ENCODE data around the gene SAMD11.
"Not testable (repeated sequence)": the region's sequence is repeated elsewhere in the genome, so short reads cannot be mapped to it uniquely, and the experiment has no call there.

SAMD11 gene

GRCh38 chr1:942864-943533 lies 19.3 kb downstream of the SAMD11 start:
- no peak for FAIRE-seq
- DNase-seq (ENCODE audit: insufficient read length, low spot score) = no peak

DNA sequence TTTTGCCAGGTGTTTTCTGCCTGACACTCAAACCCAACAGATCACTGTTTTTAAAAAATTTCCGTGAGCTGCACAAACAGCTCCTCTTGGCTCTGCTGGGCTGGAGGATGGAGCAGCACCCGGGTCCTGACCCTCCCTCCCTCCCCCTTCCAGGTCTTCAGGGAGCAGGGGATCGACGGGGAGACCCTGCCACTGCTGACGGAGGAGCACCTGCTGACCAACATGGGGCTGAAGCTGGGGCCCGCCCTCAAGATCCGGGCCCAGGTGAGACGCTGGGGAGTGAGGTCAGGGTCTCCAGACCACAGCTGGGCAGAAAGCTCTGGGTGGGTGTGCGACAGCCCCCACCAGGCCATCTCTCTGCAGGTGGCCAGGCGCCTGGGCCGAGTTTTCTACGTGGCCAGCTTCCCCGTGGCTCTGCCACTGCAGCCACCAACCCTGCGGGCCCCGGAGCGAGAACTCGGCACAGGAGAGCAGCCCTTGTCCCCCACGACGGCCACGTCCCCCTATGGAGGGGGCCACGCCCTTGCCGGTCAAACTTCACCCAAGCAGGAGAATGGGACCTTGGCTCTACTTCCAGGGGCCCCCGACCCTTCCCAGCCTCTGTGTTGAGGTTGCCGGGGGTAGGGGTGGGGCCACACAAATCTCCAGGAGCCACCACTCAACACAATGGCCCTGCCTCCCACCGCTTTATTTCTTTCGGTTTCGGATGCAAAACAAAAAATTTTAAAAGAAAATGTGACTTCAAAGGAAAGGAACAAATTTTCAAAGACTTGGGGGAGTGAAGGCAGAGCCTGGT lies 20.0 kb downstream of the SAMD11 start:
- FAIRE-seq (no peak), DNase-seq (ENCODE audit: insufficient read length, low spot score) (no peak)
- TF ChIP-seq, protein P1, sequence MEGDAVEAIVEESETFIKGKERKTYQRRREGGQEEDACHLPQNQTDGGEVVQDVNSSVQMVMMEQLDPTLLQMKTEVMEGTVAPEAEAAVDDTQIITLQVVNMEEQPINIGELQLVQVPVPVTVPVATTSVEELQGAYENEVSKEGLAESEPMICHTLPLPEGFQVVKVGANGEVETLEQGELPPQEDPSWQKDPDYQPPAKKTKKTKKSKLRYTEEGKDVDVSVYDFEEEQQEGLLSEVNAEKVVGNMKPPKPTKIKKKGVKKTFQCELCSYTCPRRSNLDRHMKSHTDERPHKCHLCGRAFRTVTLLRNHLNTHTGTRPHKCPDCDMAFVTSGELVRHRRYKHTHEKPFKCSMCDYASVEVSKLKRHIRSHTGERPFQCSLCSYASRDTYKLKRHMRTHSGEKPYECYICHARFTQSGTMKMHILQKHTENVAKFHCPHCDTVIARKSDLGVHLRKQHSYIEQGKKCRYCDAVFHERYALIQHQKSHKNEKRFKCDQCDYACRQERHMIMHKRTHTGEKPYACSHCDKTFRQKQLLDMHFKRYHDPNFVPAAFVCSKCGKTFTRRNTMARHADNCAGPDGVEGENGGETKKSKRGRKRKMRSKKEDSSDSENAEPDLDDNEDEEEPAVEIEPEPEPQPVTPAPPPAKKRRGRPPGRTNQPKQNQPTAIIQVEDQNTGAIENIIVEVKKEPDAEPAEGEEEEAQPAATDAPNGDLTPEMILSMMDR (IDR thresholded peaks at IDR 0.05; ENCODE audit: insufficient read depth, missing control alignments) = no peak

More at GRCh38 chr1:942864-943533, 19.3 kb downstream of the SAMD11 start:
- TF ChIP-seq, protein P1 (IDR thresholded peaks at IDR 0.05; ENCODE audit: insufficient read depth, missing control alignments) = no peak

DNA sequence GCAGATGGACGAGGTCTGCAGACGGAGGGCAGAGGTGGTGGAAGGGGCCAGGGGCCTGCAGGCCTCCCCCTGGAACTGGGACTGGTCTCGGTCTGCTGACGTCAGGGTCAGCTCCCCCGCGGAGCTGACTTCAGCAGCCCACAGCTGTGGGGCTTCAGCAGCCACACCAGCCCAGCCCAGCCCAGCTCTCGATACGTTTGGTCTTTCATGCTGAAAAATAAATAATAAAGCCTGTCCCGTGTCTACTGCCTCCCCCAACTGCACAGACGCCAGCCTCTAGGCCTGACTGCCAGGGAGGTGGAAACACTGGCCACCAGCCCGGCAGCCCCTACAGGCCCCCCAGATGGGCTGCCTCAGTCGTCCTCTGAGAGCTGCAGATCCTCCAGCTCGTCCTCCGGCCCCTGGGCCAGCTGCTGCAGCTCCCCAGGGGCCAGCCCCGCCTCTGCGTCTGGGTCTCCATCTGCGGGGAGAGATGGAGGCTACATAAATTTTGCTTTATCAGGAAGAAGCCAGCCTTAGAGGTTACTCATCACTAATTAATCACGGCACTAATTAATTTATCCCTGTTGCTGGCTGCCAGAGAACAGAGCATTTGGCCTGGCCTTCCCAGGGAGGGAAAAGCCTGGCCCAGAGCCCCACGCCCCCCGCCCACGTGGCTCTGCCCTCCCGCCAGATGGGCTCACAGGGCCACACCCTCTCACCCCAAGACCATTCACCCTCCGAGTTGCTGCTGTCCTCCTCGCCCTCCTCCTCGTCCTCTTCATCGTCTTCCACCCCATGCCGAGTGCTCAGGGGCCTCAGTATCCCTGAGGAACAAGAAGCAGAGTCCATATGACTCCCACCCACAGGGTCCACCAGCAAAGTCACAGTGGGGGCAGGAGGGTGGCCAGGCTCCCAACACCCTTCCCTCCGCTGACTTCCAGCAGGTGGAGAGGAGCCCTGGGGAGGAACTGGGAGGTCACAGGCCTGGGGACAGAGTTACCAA lies 20.9 kb downstream of the SAMD11 start:
- TF ChIP-seq, protein P1 (IDR thresholded peaks at IDR 0.05; ENCODE audit: insufficient read depth, missing control alignments) = no peak
- FAIRE-seq (no peak), DNase-seq (ENCODE audit: insufficient read length, low spot score) (no peak)

DNA sequence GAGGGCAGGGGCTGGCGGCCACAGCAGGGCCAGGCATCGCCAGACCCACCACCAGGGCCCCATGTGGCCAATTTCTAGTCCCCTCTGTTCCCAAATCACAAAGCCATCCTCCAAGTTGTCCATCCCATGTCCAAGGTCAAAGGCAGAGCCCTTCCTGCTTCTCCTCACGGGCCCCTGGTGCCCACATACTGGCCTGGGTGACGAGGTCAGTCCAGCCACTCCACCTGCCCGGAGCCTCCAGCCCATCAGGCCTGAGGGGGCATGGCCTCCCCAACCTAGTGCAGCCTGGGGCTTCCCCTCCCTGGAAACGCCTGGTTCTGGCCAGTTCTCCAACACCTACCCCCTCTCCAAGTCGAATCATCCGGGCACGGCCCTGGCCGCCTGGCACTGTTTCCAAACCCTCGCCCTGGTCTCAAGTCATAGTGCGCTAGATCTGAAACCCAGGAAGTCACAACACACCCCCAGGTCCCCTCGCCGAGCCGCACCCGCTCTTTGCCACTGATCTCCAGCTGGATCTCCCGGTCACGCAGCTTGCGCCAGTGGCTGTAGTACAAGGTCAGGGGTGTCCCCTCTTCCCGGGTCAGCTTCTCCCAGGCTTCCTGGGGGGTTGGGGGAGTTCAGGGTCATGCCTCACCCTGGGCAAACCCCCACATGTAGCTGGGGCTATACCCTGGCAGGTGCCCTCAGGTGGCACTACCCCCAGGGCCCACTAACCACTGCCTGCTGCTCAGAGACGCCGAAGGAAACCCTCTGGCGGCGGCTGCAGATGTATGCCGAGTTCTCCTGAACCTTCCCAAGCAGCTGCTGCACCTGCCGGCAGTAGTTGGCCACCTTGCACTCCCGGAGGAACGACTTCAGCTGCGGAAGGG lies 22.2 kb downstream of the SAMD11 start:
- TF ChIP-seq, protein P1 (IDR thresholded peaks at IDR 0.05; ENCODE audit: insufficient read depth, missing control alignments) = no peak
- DNase-seq (ENCODE audit: insufficient read length, low spot score) (no peak), FAIRE-seq (no peak)

- FAIRE-seq = not testable (repeated sequence)
These were observed 23.1 kb downstream of the SAMD11 start for GRCh38 chr1:946811-947210.

DNA sequence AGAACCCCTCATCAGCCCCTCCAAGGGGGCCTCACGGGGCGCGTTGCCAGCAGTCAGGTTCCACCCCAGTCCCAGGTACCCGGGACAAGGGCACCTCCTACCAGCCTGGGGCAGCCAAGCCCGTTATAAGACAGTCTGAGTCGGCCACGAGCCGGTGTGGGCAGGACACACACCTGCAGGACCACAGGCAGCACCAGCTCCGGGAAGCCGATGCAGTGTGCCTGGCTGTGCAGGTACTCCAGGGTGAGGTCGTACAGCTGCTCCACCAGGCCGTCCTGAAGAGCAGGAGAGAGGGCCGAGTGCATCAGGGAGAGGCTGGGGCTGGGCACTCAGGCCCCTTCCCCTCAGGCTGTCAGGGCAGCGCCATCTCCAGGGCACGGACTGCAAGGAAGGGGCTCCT lies 24.2 kb downstream of the SAMD11 start:
- TF ChIP-seq, protein P1 (IDR thresholded peaks at IDR 0.05; ENCODE audit: insufficient read depth, missing control alignments) = no peak
- FAIRE-seq (no peak), DNase-seq (ENCODE audit: insufficient read length, low spot score) (no peak)

More at GRCh38 chr1:946811-947210, 23.1 kb downstream of the SAMD11 start:
- DNase-seq (ENCODE audit: insufficient read length, low spot score) = not testable (repeated sequence)

All from D721Med (cell line).